Cortex of kidney (tissue), 1 donor: ENCODE results near the gene SPATA19.

ENCODE experiments used
- DNase-seq: peaks from one replicate; lab custom pipeline; 2025; lab: John Stamatoyannopoulos, UW

Gene SPATA19

GRCh38 chr11:133818302-133818701 lies 27.0 kb downstream of the SPATA19 start:
- DNase-seq, result no peak

- no peak for DNase-seq
Observed at GRCh38 chr11:133817449-133817848, 27.9 kb downstream of the SPATA19 start.

- DNase-seq, result no peak
Observed at GRCh38 chr11:133816146-133816870, 29.0 kb downstream of the SPATA19 start.

GRCh38 chr11:133815636-133816035 lies 29.7 kb downstream of the SPATA19 start:
- no peak for DNase-seq

- DNase-seq, result no peak
Observed at GRCh38 chr11:133814588-133815100, 30.7 kb downstream of the SPATA19 start.

GRCh38 chr11:133811850-133812685 lies 33.2 kb downstream of the SPATA19 start:
- DNase-seq, result no peak

- DNase-seq, result no peak
Observed at GRCh38 chr11:133810766-133811165, 34.5 kb downstream of the SPATA19 start.

GRCh38 chr11:133809569-133810491 lies 35.5 kb downstream of the SPATA19 start:
- no peak for DNase-seq

GRCh38 chr11:133808393-133809140 lies 36.7 kb downstream of the SPATA19 start:
- DNase-seq, result no peak

- no peak for DNase-seq
Observed at GRCh38 chr11:133803026-133803425, 42.3 kb downstream of the SPATA19 start.

- no peak for DNase-seq
Observed at GRCh38 chr11:133801356-133801755, 44.0 kb downstream of the SPATA19 start.

- no peak for DNase-seq
Observed at GRCh38 chr11:133800666-133801065, 44.6 kb downstream of the SPATA19 start.

- DNase-seq, result no peak
Observed at GRCh38 chr11:133797554-133797953, 47.8 kb downstream of the SPATA19 start.

- no peak for DNase-seq
Observed at GRCh38 chr11:133796043-133796795, 49.1 kb downstream of the SPATA19 start.

GRCh38 chr11:133795088-133795487 lies 50.2 kb downstream of the SPATA19 start:
- no peak for DNase-seq

GRCh38 chr11:133794205-133794604 lies 51.1 kb downstream of the SPATA19 start:
- no peak for DNase-seq

GRCh38 chr11:133793271-133794035 lies 51.9 kb downstream of the SPATA19 start:
- no peak for DNase-seq

- DNase-seq, result no peak
Observed at GRCh38 chr11:133790995-133791394, 54.3 kb downstream of the SPATA19 start.
